ENCODE measurements around the gene ITIH4.
A peak's percentile ranks its signal among the peaks of the same experiment; 100 is the strongest.

The ITIH4 gene

GRCh38 chr3:52795298-52795900 lies 35.1 kb downstream of the ITIH4 start:
- no peak for DNase-seq

GRCh38 chr3:52794612-52795099 lies 35.8 kb downstream of the ITIH4 start, which contains the start of gene ITIH3:
Gene ITIH3 (plus strand): TSS chr3:52794796. CDS start chr3:52794804, 8 bp downstream.
- DNase-seq = no peak

GRCh38 chr3:52793702-52794611 lies 36.5 kb downstream of the ITIH4 start:
- DNase-seq = no peak

DNA sequence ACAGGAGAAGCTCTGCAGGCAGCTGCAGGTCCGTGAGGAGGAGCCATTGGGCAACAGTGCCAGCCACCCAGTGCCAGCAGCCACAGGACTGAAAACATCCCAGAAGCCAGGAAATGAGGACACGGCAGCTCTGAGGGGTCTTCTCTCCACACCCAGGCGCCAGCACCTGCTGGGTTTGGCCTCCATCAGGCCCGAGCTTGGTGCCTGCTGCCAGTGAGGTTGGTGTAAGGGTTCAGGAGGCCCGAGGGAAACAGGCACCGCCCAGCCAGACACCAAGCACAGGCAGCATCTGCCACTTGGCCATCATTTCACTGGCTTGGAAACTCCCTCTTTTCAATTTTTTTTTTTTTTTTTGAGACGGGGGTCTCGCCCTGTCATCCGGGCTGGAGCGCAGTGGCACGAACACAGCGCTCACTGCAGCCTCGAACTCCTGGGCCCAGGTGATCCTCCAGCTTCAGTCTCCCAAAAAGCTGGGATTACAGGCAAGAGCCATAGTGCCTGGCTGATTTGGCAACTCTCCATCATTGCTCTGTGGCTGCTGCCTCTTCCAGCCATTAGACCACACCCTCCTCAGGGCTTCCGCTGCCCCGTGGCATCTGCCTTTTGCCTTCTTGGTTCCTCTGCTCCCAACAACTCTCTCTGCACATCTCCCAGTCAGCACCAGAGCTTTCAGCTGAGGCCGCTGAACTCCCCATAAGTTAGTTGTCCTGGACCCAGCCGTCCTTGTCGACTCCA lies 37.3 kb downstream of the ITIH4 start:
- peak; percentile 52 for DNase-seq

- no peak for DNase-seq
Observed at GRCh38 chr3:52792413-52792812, 38.1 kb downstream of the ITIH4 start.

DNA sequence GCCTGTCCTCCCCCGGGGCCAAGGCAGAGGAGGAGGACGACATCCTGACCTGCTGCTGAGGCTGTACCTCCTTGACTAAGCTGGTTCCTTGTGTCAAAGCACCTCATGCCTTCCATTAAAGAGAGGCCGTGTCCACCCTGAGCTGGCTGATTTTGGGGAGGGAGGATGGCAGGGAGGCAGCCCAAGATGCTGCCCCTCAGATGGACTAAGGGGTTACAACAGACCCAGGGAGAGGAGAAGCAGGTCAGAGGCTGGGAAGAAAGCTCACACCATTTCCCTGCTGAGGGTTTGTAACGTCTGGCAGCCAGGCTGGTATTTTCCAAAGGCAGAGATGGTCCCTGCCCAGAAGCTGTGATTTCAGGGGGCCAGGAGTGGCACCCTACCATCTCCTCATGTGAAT lies 38.5 kb downstream of the ITIH4 start:
- DNase-seq = no peak

GRCh38 chr3:52791366-52791765 lies 39.1 kb downstream of the ITIH4 start:
- DNase-seq = no peak

GRCh38 chr3:52790741-52791140 lies 39.7 kb downstream of the ITIH4 start:
- no peak for DNase-seq

DNA sequence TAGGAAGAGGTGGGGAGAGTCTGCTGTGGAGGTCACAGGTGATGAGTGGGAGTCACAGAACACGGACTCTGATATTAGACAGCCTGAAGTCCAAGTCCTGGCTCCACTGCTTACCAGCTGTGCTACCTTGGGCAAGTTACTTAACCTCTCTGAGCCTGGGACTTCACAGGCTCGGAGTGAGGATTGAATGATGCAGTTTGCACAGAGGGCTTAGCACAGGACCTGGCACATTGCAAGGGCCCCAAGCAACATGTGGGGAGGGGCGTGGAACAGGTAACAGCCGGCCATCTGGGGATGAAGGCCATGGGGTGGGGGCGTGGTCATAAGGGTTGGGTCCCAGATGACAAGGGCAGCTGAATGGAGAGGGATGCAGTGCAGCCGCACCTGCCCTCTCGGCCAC lies 40.1 kb downstream of the ITIH4 start:
- DNase-seq = no peak

DNA sequence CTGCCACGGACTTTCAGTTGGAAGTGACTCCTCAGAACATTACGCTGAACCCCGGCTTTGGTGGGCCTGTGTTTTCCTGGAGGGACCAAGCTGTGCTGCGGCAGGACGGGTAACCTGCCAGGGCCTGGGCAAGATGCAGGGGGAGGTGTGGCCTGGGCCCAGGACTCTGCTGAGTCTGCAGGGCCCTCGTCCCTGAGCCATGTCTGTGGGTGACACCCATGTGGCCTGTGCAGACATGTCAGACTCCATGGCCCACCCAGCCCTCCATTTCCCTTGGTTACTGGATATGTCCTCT lies 40.8 kb downstream of the ITIH4 start:
- no peak for DNase-seq

GRCh38 chr3:52788890-52789745 lies 41.4 kb downstream of the ITIH4 start:
- DNase-seq = no peak

- no peak for DNase-seq
Observed at GRCh38 chr3:52787672-52788625, 42.5 kb downstream of the ITIH4 start.

DNA sequence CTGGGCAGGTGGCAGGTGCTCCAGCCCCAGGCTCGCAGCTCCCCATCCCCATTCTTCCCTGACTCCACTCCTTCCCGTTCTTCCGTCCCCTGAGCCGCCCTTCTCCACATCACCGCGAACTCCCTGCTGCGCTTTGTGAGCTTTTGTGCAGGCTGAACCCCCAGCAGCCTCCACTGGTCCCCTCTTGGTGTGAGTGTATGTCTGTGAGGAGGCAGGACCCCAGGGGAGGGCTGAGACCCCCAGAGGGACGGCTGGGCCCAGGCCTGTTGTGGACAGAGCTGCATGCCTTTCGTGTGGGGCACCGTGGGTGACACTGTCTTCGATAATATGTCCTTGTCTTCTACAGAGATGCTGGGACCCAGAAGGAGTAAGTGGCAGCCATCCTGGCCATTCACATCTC lies 43.2 kb downstream of the ITIH4 start:
- DNase-seq = no peak

- no peak for DNase-seq
Observed at GRCh38 chr3:52786330-52787215, 43.9 kb downstream of the ITIH4 start.

DNA sequence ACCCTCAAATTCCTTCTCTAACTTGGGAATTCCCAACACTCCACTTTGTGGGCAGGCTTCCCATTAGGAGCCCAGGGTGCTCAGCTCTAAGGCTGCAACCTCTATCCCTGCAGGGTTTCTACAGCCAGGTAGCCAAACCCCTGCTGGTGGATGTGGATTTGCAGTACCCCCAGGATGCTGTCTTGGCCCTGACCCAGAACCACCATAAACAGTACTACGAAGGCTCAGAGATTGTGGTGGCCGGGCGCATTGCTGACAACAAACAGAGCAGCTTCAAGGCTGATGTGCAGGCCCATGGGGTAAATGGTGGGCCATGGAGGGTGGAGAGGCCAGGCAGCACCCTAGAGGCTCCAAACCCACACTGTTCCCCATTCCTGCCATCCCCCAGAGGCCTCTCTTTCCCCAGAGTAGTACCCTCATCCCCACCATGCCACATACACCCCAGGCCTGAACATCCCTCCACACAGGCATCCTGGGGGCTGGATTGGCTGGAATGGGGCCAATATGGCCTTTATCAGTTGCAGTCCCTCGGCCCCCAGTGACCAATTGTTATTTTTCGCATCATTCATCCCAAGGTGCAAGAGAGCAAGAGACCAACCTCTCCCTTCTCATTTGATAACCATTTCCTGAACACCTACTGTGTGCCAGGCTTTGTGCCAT lies 45.4 kb downstream of the ITIH4 start:
- DNase-seq = no peak

GRCh38 chr3:52784021-52784621 lies 46.4 kb downstream of the ITIH4 start:
- no peak for DNase-seq

DNA sequence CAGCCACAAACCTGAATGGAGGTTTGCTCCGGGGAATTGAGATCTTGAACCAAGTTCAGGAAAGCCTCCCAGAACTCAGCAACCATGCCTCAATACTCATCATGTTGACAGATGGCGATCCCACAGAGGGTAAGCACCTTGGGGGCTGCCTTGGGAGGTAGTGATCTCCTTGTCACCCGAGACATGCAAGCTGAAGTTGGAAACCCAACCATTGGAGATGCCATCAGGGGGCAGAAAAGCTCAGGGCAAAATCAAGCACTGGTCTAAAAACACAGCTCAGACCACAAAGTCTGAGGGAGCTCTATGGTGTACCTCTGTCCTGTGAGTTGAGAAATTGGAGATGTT lies 47.3 kb downstream of the ITIH4 start:
- DNase-seq = no peak

DNA sequence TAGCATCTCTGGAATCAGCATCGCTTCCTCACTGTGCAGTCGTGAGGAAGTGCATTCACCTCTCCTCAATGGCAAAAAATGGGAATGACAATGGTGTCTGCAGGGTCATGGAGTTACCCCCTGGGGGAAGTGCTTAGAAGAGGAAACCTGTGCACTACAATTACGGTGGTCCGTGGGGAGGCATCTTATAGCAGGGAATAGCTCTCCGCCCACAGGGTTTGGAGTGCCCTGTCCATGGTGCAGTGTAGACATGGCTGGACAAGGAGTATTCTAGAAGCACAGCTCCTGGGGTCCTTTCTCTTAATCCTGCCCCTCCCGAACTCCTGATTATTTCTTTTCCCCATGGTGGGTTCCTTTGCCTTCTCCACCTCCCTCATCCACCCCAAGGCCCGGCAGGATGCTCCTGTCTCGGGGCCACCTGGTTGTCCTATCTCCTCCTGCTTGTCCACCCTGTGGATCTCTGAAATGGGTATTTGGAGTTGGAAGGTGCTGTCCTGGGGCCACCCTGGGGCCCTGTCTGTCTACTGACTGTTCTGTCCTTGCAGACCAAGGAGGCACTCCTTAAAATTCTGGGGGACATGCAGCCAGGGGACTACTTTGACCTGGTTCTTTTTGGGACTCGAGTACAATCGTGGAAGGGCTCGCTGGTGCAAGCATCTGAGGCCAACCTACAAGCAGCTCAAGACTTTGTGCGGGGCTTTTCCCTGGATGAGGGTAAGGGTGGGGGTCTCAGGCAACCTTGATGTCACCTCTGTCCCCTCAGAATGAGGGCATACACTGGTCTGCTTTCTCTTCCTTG lies 47.9 kb downstream of the ITIH4 start:
- no peak for DNase-seq

- no peak for DNase-seq
Observed at GRCh38 chr3:52781741-52782140, 48.7 kb downstream of the ITIH4 start.
